22Rv1 (cell line): ENCODE measurements around the gene ACOT11.

Source experiments
- H3K27ac ChIP-seq: fragments of 450-650 bp; 2 replicates; pipeline ENCODE4 v1.5.1; 2017
- ZFX ChIP-seq: fragments of 450-650 bp; IDR thresholded peaks from 2 replicates; pipeline ENCODE4 v1.6.1; 2017; ENCODE audit warnings: antibody characterized with exemption, borderline replicate concordance
- TF ChIP-seq, protein P1 (sequence below): fragments of 450-650 bp; IDR thresholded peaks from 2 replicates; pipeline ENCODE4 v1.5.1; 2017; ENCODE audit warnings: mild to moderate bottlenecking

ACOT11 gene

GRCh38 chr1:54606096-54606989 lies 58.3 kb downstream of the ACOT11 start:
- TF ChIP-seq, protein P1, sequence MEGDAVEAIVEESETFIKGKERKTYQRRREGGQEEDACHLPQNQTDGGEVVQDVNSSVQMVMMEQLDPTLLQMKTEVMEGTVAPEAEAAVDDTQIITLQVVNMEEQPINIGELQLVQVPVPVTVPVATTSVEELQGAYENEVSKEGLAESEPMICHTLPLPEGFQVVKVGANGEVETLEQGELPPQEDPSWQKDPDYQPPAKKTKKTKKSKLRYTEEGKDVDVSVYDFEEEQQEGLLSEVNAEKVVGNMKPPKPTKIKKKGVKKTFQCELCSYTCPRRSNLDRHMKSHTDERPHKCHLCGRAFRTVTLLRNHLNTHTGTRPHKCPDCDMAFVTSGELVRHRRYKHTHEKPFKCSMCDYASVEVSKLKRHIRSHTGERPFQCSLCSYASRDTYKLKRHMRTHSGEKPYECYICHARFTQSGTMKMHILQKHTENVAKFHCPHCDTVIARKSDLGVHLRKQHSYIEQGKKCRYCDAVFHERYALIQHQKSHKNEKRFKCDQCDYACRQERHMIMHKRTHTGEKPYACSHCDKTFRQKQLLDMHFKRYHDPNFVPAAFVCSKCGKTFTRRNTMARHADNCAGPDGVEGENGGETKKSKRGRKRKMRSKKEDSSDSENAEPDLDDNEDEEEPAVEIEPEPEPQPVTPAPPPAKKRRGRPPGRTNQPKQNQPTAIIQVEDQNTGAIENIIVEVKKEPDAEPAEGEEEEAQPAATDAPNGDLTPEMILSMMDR, result no peak
- no peak for TF ChIP-seq ZFX
- no peak overlapping the region for H3K27ac ChIP-seq

GRCh38 chr1:54606990-54607325 lies 58.9 kb downstream of the ACOT11 start:
- no peak overlapping the region for H3K27ac ChIP-seq
- TF ChIP-seq, protein P1, result no peak
- no peak for TF ChIP-seq ZFX

- no peak overlapping the region for H3K27ac ChIP-seq
- TF ChIP-seq, protein P1, result no peak
- no peak for TF ChIP-seq ZFX
Observed at GRCh38 chr1:54607821-54608565, 60.0 kb downstream of the ACOT11 start.

DNA sequence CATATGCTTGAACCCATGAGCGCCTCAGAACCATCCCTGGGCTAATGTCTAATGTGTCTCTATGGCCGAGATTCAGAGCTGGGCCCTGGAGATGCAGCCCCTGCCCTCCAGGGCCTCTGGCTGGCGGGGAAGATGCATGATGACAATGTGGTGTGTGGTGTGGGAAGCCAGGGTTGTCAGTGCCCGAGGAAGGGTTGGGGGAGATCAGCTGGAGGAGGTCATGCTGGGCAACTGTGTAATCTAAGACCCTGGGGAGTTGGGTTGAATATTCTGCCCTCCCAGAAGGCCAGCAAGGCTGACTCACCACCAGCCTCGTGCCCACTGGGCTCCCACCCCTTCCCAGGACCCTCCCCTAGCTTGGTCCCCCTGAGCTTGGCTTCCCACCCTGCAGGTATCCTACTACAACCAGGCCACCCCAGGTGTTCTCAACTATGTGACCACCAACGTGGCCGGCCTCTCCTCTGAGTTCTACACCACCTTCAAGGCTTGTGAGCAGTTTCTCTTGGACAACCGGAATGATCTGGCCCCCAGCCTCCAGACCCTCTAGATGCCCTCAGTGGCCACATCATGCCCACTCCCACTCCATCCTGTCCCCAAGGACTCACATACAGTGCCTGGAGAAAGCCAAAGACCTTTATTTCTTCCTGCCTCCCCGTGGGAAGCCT lies 60.7 kb downstream of the ACOT11 start:
- TF ChIP-seq, protein P1, result no peak
- TF ChIP-seq ZFX, result no peak
- no peak overlapping the region for H3K27ac ChIP-seq

DNA sequence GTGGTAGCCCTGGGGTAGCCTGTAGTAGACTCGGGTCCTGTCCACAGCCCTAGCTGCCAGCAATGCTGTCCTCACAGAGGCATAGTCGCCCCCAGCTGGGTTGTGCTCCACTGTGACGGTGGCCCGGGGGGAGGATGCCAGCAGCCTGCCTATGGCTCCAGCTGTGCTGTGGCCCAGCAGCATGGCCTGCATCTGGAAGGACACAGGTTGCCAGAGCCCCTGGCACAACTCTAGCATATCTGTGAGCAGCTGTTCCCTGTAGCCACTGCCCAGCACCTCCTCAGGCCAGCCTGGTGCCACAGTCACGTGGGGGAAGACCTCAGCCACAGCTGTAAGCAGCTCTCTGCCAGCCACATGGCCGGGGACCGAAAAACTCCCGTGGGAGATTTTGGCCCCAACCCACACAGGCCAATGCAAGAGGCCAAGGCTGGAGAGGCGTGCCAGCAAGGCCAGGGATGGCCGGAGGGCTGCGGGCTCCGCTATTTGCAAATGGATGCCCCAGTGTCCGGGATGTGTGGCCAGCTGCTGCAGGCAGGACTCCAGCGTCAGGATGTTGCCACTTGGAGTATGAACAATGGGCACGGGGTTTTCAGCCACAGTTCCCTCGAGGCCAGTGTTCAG lies 61.4 kb downstream of the ACOT11 start:
- no peak for TF ChIP-seq ZFX
- TF ChIP-seq, protein P1, result no peak
- H3K27ac ChIP-seq, result no peak overlapping the region

DNA sequence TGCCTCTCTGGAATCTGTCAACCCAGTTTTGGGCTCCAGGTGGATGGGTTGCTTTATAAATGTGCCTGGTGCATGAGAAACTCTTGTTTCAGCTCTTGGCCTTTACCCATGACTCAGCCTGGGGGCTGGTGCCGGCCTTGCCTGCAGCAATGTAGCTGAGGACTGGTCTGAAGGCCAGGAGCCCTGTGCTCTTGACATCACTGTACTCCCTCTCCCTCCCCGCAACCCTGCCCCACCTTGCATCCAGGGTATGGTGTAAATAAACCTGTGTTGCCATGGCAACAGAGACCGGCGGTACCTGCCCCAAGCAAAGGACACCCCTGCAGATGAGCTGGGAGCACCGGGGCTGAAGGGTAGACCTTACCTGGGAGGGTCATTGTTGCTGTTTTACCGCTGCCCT lies 62.0 kb downstream of the ACOT11 start:
- H3K27ac ChIP-seq, result no peak overlapping the region
- TF ChIP-seq, protein P1, result no peak
- no peak for TF ChIP-seq ZFX
